Kidney (tissue), 14 donors: ENCODE measurements around the gene CD8A. TPM values are rescaled to one million over a fixed set of nuclear protein-coding genes. Genes with fewer than 3 reads are reported as not detected.

Experiments
- DNase-seq, 5 donors: peaks; one replicate each; pipeline ENCODE4 v3.0.0-alpha.2; 2013 to 2020
- FAIRE-seq: peaks from 2 replicates; lab custom pipeline; 2012; peaks lifted over from hg19 to GRCh38; lab: Jason Lieb, UNC
- H3K27ac ChIP-seq, 2 donors: one replicate each; pipeline ENCODE4 v1.7.0; 2013; ENCODE audit warnings: low read depth in 2 of 2, low read length in 2 of 2, inconsistent platforms in 1 of 2
- H3K27me3 ChIP-seq: one replicate; pipeline ENCODE4 v1.7.1; 2013; ENCODE audit warnings: low read length, inconsistent platforms; ENCODE audit not compliant: control insufficient read depth, insufficient read depth
- H3K36me3 ChIP-seq, 3 donors: one replicate each; pipeline versions ENCODE4 v1.7.0 to v1.7.1; 2013; ENCODE audit warnings: low read length in 3 of 3, control low read depth in 1 of 3, inconsistent platforms in 1 of 3; ENCODE audit not compliant: insufficient read depth in 3 of 3, control insufficient read depth in 2 of 3
- H3K4me1 ChIP-seq, 3 donors: one replicate each; pipeline versions ENCODE4 v1.7.0 to v1.7.1; 2013; ENCODE audit warnings: low read length in 3 of 3, inconsistent platforms in 1 of 3, low read depth in 1 of 3; ENCODE audit not compliant: control insufficient read depth in 2 of 3, insufficient read depth in 2 of 3
- H3K4me3 ChIP-seq, 3 donors: one replicate each; pipeline versions ENCODE4 v1.7.0 to v1.8.1; 2013; ENCODE audit warnings: low read length in 3 of 3, control low read depth in 1 of 3, inconsistent platforms in 1 of 3
- H3K9ac ChIP-seq, 3 donors: one replicate each; pipeline versions ENCODE4 v1.7.0 to v1.7.1; 2013; ENCODE audit warnings: low read length in 3 of 3, control low read depth in 1 of 3, inconsistent platforms in 1 of 3
- H3K9me3 ChIP-seq, 3 donors: one replicate each; pipeline versions ENCODE4 v1.7.0 to v1.7.1; 2013; ENCODE audit warnings: low read length in 3 of 3, control low read depth in 1 of 3, inconsistent platforms in 1 of 3; ENCODE audit not compliant: control insufficient read depth in 2 of 3, insufficient read depth in 1 of 3
- intact Hi-C: fragments of 100-400 bp; cut with DNase I; formaldehyde crosslinking; loops from one replicate; pipeline ENCODE4 v1.11.1; 2022
- polyA plus RNA-seq: library from polyadenylated mRNA; stranded (reverse); fragments of 350-450 nt; fragmentation: Illumina TruSeq; extraction: RNeasy Lipid Tissue Mini Kit (QIAGEN cat#74804); gene quantifications from one replicate; pipeline ENCODE4 v1.2.3, GENCODE V29; 2014; ENCODE audit warnings: low read depth, low replicate concordance; ENCODE audit not compliant: insufficient read depth
- total RNA-seq: library from RNA; stranded (reverse); fragmentation: NEBNext Ultra II Directional; extraction: Animal tissue kit (Norgen Biotek cat#: 25700); gene quantifications from one replicate; pipeline ENCODE4 v1.2.1, GENCODE V29; 2021
- TF ChIP-seq, protein P1 (sequence below): IDR thresholded peaks from 3 replicates; pipeline ENCODE4 v1.5.1; 2012; ENCODE audit warnings: mild to moderate bottlenecking, moderate library complexity, borderline replicate concordance; ENCODE audit not compliant: insufficient read depth; ENCODE audit errors: extremely low read depth
- donor health status: control.
- donor health status: control.
- donor health status: control.
- donor health status: control.
- donor health status: control.
- donor health status: DM: yes; HTN: yes; CAD: no.
- donor health status: Normal renal cell carcinoma (clear cell type).

The CD8A gene
- total and polyA plus RNA-seq, 2 donors from 2014 or later: 0.65 to 5.9 TPM

GRCh38 chr2:86806059-86806857 lies 15.5 kb upstream of the CD8A start:
- no peak overlapping the region for H3K9ac ChIP-seq
- no peak overlapping the region for H3K27ac ChIP-seq
- no peaks in the 10 kb centered on the region for H3K36me3 ChIP-seq
- H3K9me3 ChIP-seq: no peaks in the 10 kb centered on the region
- DNase-seq (no peak), FAIRE-seq (no peak)
- H3K27me3 ChIP-seq: peaks cover 17% of the 10 kb centered on the region
- intact Hi-C loops: no loop called here
- peaks cover 0 to 5% (median 0%) of the 10 kb centered on the region in 3 donors for H3K4me1 ChIP-seq
- no peak overlapping the region for H3K4me3 ChIP-seq
- TF ChIP-seq, protein P1, sequence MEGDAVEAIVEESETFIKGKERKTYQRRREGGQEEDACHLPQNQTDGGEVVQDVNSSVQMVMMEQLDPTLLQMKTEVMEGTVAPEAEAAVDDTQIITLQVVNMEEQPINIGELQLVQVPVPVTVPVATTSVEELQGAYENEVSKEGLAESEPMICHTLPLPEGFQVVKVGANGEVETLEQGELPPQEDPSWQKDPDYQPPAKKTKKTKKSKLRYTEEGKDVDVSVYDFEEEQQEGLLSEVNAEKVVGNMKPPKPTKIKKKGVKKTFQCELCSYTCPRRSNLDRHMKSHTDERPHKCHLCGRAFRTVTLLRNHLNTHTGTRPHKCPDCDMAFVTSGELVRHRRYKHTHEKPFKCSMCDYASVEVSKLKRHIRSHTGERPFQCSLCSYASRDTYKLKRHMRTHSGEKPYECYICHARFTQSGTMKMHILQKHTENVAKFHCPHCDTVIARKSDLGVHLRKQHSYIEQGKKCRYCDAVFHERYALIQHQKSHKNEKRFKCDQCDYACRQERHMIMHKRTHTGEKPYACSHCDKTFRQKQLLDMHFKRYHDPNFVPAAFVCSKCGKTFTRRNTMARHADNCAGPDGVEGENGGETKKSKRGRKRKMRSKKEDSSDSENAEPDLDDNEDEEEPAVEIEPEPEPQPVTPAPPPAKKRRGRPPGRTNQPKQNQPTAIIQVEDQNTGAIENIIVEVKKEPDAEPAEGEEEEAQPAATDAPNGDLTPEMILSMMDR: no peak

DNA sequence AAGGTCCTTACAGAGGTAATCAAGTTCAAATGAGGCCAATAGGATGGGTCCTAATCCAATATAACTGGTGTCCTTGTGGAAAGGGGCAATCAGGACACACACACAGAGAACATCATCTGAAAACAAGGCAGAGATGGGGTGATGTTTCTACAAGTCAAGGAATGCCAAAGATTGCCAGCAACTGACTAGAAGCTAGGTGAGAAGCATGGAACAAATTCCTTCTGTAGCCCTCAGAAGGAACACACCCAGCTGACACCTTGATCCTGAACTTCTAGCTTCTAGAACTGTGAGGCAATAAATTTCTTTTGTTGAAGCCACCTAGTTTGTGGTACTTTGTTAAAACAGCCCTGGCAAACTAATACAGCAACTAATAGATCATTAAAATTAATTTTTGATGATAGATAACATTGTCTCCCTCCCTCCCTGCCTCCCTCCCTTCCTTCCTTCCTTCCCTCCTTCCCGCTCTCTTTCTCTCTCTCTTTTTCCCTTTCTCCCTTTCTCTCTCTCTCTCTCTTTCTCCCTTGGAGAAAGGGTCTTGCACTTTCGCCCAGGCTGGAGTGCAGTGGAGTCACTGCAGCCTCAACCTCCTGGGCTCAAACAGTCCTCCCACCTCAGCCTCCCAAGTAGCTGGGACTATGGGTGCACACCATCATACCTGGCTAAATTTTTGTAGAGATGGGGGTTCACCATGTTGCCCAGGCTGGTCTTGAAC lies 10.3 kb upstream of the CD8A start:
- no peak overlapping the region for H3K27ac ChIP-seq
- no peak for FAIRE-seq
- H3K27me3 ChIP-seq: no peaks in the 10 kb centered on the region
- no peak for DNase-seq
- intact Hi-C loops: no loop called here
- H3K4me3 ChIP-seq: no peak overlapping the region
- TF ChIP-seq, protein P1: no peak
- H3K9me3 ChIP-seq: peaks cover 0 to 14% (median 5%) of the 10 kb centered on the region in 3 donors
- no peaks in the 10 kb centered on the region for H3K4me1 ChIP-seq
- no peaks in the 10 kb centered on the region for H3K36me3 ChIP-seq
- no peak overlapping the region for H3K9ac ChIP-seq

GRCh38 chr2:86794861-86795260 lies 4.1 kb upstream of the CD8A start:
- TF ChIP-seq, protein P1: no peak
- intact Hi-C loops: no loop called here
- no peak overlapping the region for H3K9ac ChIP-seq

More at GRCh38 chr2:86794861-86795260, 4.1 kb upstream of the CD8A start:
- no peak for FAIRE-seq
- H3K4me1 ChIP-seq: peaks cover 0 to 5% (median 0%) of the 10 kb centered on the region in 3 donors
- DNase-seq: no peak
- H3K27me3 ChIP-seq: peaks cover 29% of the 10 kb centered on the region
- no peak overlapping the region for H3K4me3 ChIP-seq
- no peaks in the 10 kb centered on the region for H3K36me3 ChIP-seq
- no peak overlapping the region for H3K27ac ChIP-seq
- peaks cover 0 to 14% (median 6%) of the 10 kb centered on the region in 3 donors for H3K9me3 ChIP-seq
